ENCODE data around the gene VWA5A. TPM values are rescaled to one million over a fixed set of nuclear protein-coding genes. Genes with fewer than 3 reads are reported as not detected.
A peak's percentile ranks its signal among the peaks of the same experiment; 100 is the strongest.

VWA5A gene
- total RNA-seq, 4 donors from 2014 or later, result 22.9 to 27.6 (median 26.4) TPM

- Histone ChIP-seq H3K27ac (no peak overlapping the region), H3K27me3 (no peaks in the 10 kb centered on the region), H3K4me1 (peaks cover 11% of the 10 kb centered on the region), H3K36me3 (no peaks in the 10 kb centered on the region), H3K4me3 (no peak overlapping the region), H3K9me3 (no peaks in the 10 kb centered on the region)
- TF ChIP-seq EP300 (IDR thresholded peaks at IDR 0.05), result no peak
- no peak for TF ChIP-seq POLR2A (IDR thresholded peaks at IDR 0.05)
- no peak for TF ChIP-seq POLR2AphosphoS5 (IDR thresholded peaks at IDR 0.05)
- TF ChIP-seq CTCF (IDR thresholded peaks at IDR 0.05), result no peak
- no peak for DNase-seq (ENCODE audit: low spot score in 2 of 2)
Measured at GRCh38 chr11:124110201-124110600, 5.0 kb upstream of the VWA5A start.

- Histone ChIP-seq H3K4me3 (no peak overlapping the region), H3K4me1 (peaks cover 23% of the 10 kb centered on the region), H3K36me3 (peaks cover 17% of the 10 kb centered on the region), H3K27me3 (no peaks in the 10 kb centered on the region), H3K27ac (no peak overlapping the region), H3K9me3 (no peaks in the 10 kb centered on the region)
- TF ChIP-seq CTCF (IDR thresholded peaks at IDR 0.05) (no peak), POLR2A (IDR thresholded peaks at IDR 0.05) (no peak), EP300 (IDR thresholded peaks at IDR 0.05) (no peak), POLR2AphosphoS5 (IDR thresholded peaks at IDR 0.05) (no peak)
- 27% methylated on average over 4 of the region's 4 CpGs for WGBS
- DNase-seq (ENCODE audit: low spot score in 2 of 2), result no peak
Measured at GRCh38 chr11:124113890-124114289, 1.4 kb upstream of the VWA5A start.

GRCh38 chr11:124115782-124116616, 749 bp downstream of the VWA5A start:
- 10% methylated on average over 12 of the region's 12 CpGs for WGBS
- Histone ChIP-seq H3K9me3 (no peaks in the 10 kb centered on the region), H3K27me3 (no peaks in the 10 kb centered on the region), H3K27ac (peak overlapping the region; percentile 66), H3K36me3 (peaks cover 32% of the 10 kb centered on the region), H3K4me3 (peak overlapping the region; percentile 66), H3K4me1 (peaks cover 23% of the 10 kb centered on the region)
- no peak for DNase-seq (ENCODE audit: low spot score in 2 of 2)
- TF ChIP-seq POLR2AphosphoS5 (IDR thresholded peaks at IDR 0.05) (no peak), POLR2A (IDR thresholded peaks at IDR 0.05) (no peak), CTCF (IDR thresholded peaks at IDR 0.05) (no peak), EP300 (IDR thresholded peaks at IDR 0.05) (no peak)

- no peak for TF ChIP-seq POLR2A (IDR thresholded peaks at IDR 0.05)
- no peak for TF ChIP-seq POLR2AphosphoS5 (IDR thresholded peaks at IDR 0.05)
- TF ChIP-seq EP300 (IDR thresholded peaks at IDR 0.05), result no peak
- no peak for TF ChIP-seq CTCF (IDR thresholded peaks at IDR 0.05)
- no peaks in the 10 kb centered on the region for H3K9me3 ChIP-seq
- no peak overlapping the region for H3K27ac ChIP-seq
- WGBS, result 33% methylated on average over 2 of the region's 2 CpGs
- DNase-seq (ENCODE audit: low spot score in 2 of 2), result no peak
- H3K4me3 ChIP-seq, result peak overlapping the region; percentile 17
- no peaks in the 10 kb centered on the region for H3K27me3 ChIP-seq
- peaks cover 21% of the 10 kb centered on the region for H3K4me1 ChIP-seq
- peaks cover 62% of the 10 kb centered on the region for H3K36me3 ChIP-seq
Measured at GRCh38 chr11:124119103-124119502, 3.9 kb downstream of the VWA5A start.

- H3K36me3 ChIP-seq, result peaks cover 80% of the 10 kb centered on the region
- no peak for DNase-seq (ENCODE audit: low spot score in 2 of 2)
- no peak overlapping the region for H3K27ac ChIP-seq
- 79% methylated on average over 4 of the region's 4 CpGs for WGBS
- H3K4me3 ChIP-seq, result no peak overlapping the region
- H3K4me1 ChIP-seq, result peaks cover 9% of the 10 kb centered on the region
- H3K9me3 ChIP-seq, result no peaks in the 10 kb centered on the region
- no peak for TF ChIP-seq POLR2A (IDR thresholded peaks at IDR 0.05)
- TF ChIP-seq CTCF (IDR thresholded peaks at IDR 0.05), result no peak
- TF ChIP-seq POLR2AphosphoS5 (IDR thresholded peaks at IDR 0.05), result no peak
- TF ChIP-seq EP300 (IDR thresholded peaks at IDR 0.05), result no peak
- no peaks in the 10 kb centered on the region for H3K27me3 ChIP-seq
Measured at GRCh38 chr11:124120891-124121290, 5.6 kb downstream of the VWA5A start.
